A549 (cell line): ENCODE data around the gene KRTAP10-8. TPM values are rescaled to one million over a fixed set of nuclear protein-coding genes. Genes with fewer than 3 reads are reported as not detected.

Source experiments
- ATAC-seq, 2 experiments: fragments of 200-7000 bp in 1 of 2; fragments of >200 bp in 1 of 2; cut with Nextera tagmentation in 1 of 2; cut with Tn5 transposase in 1 of 2; 3 replicates each; pipeline versions ENCODE4 v1.8.0 to v1.9.1; 2018 to 2020; ENCODE audit warnings: mild to moderate bottlenecking in 1 of 2, moderate library complexity in 1 of 2
- CTCF ChIA-PET: fragments of 300-600 bp; sonication (Branson Sonifier 250); formaldehyde crosslinking; extraction: SDS; loops from one replicate; lab custom pipeline; 2021; ENCODE audit warnings: antibody characterized with exemption, inconsistent platforms; lab: Yijun Ruan, JAX
- POLR2A ChIA-PET: fragments of 350-600 bp; formaldehyde crosslinking; extraction: SDS; loops from one replicate; lab custom pipeline; 2021; ENCODE audit warnings: antibody characterized with exemption, inconsistent platforms; lab: Yijun Ruan, JAX
- DNase-seq, 2 experiments: peaks; one replicate each; pipeline versions ENCODE4 v3.0.0 to v3.0.0-alpha.2; 2011 to 2016; ENCODE audit warnings: low read depth in 1 of 2, low spot score in 1 of 2
- FAIRE-seq: peaks from 2 replicates; lab custom pipeline; 2011; peaks lifted over from hg19 to GRCh38; lab: Jason Lieb, UNC
- H3K27ac ChIP-seq, 2 experiments: fragments of >200 bp; sonication (Bioruptor Twin); formaldehyde crosslinking; 3 replicates each; pipeline ENCODE4 v1.5.1; 2016 to 2017
- H3K4me1 ChIP-seq: fragments of >200 bp; sonication (Bioruptor Twin); formaldehyde crosslinking; 3 replicates; pipeline ENCODE4 v1.6.1; 2016
- H3K4me2 ChIP-seq: fragments of >200 bp; sonication (Bioruptor Twin); formaldehyde crosslinking; 3 replicates; pipeline ENCODE4 v1.6.1; 2016
- H3K4me3 ChIP-seq: fragments of >200 bp; sonication (Bioruptor Twin); formaldehyde crosslinking; 3 replicates; pipeline ENCODE4 v1.5.1; 2016
- H3K9me3 ChIP-seq: fragments of >200 bp; sonication (Bioruptor Twin); formaldehyde crosslinking; 3 replicates; pipeline ENCODE4 v1.6.1; 2016
- CTCF ChIP-seq: fragments of >200 bp; sonication (Bioruptor Twin); formaldehyde crosslinking; IDR thresholded peaks from 3 replicates; pipeline ENCODE4 v1.5.1; 2016
- EHMT2 ChIP-seq: fragments of 200-600 bp; sonication (generic); IDR thresholded peaks from 2 replicates; pipeline ENCODE4 v1.6.1; 2016; ENCODE audit warnings: antibody characterized with exemption, low read depth, mild to moderate bottlenecking, moderate library complexity
- GATA3 ChIP-seq: IDR thresholded peaks from 2 replicates; pipeline ENCODE4 v1.6.1; 2012; ENCODE audit warnings: borderline replicate concordance
- HES2 ChIP-seq: fragments of >200 bp; sonication (Bioruptor Twin); formaldehyde crosslinking; IDR thresholded peaks from 2 replicates; pipeline ENCODE4 v1.6.1; 2016
- HMGXB4 ChIP-seq: fragments of 250-450 bp; sonication (Bioruptor Pico); IDR thresholded peaks from 2 replicates; pipeline ENCODE4 v1.5.0; 2021; ENCODE audit warnings: mild to moderate bottlenecking, moderate library complexity, borderline replicate concordance
- JUNB ChIP-seq: fragments of >200 bp; sonication (Bioruptor Twin); formaldehyde crosslinking; IDR thresholded peaks from 2 replicates; pipeline ENCODE4 v1.6.1; 2016
- MAFK ChIP-seq: fragments of 450-650 bp; IDR thresholded peaks from 2 replicates; pipeline ENCODE4 v1.6.1; 2014; ENCODE audit not compliant: partially characterized antibody
- MYC ChIP-seq: IDR thresholded peaks from 2 replicates; pipeline ENCODE4 v1.6.1; 2012; ENCODE audit warnings: mild to moderate bottlenecking, inconsistent platforms, low read length, improper control_type of control experiment, borderline replicate concordance
- RFX5 ChIP-seq: fragments of 450-650 bp; IDR thresholded peaks from 2 replicates; pipeline ENCODE4 v1.7.1; 2014; ENCODE audit warnings: antibody characterized with exemption, mild to moderate bottlenecking, moderate library complexity
- RNF2 ChIP-seq: fragments of 200-600 bp; sonication (generic); IDR thresholded peaks from 2 replicates; pipeline ENCODE4 v1.6.1; 2016; ENCODE audit warnings: low read depth, mild to moderate bottlenecking, antibody characterized with exemption, moderate library complexity, borderline replicate concordance
- TFCP2L1 ChIP-seq: fragments of 250-450 bp; sonication (Bioruptor Pico); IDR thresholded peaks from 2 replicates; pipeline ENCODE4 v1.5.0; 2021; ENCODE audit warnings: mild to moderate bottlenecking
- TP53 ChIP-seq: fragments of 250-450 bp; sonication (Bioruptor Pico); IDR thresholded peaks from 2 replicates; pipeline ENCODE4 v1.5.0; 2021; ENCODE audit warnings: mild to moderate bottlenecking, moderate library complexity
- USF2 ChIP-seq: fragments of 450-650 bp; IDR thresholded peaks from 2 replicates; pipeline ENCODE4 v1.6.1; 2014; ENCODE audit warnings: antibody characterized with exemption
- ZNF302 ChIP-seq: fragments of 250-450 bp; sonication (Bioruptor Pico); IDR thresholded peaks from 2 replicates; pipeline ENCODE4 v1.9.0; 2021; ENCODE audit warnings: inconsistent platforms, mild to moderate bottlenecking, moderate library complexity
- WGBS: methylation state at CpG from one replicate; pipeline ENCODE4 v1.1.6; 2017; ENCODE audit errors: missing lambda C conversion rate; 5-methylcytosine and 5-hydroxymethylcytosine counted together
- polyA plus RNA-seq, 4 experiments: library from polyadenylated mRNA; depleted of rRNA in 3 of 4; stranded (reverse); fragments of >200 nt; fragmentation: RNase III in 1 of 4; extraction: RNeasy Plus Mini Kit Qiagen cat#74134 plus additional on column Dnase treatment in 1 of 4; gene quantifications; 2 replicates in 3 of 4; 3 replicates in 1 of 4; pipeline ENCODE4 v1.2.3, GENCODE V29; 2011 to 2017

The KRTAP10-8 gene
- polyA plus RNA-seq, 2 of the 4 experiments (the other 2 are of a cell fraction): not detected

- FAIRE-seq: no peak
- TF ChIP-seq CTCF: no peak
- TF ChIP-seq JUNB: no peak
- no peak for TF ChIP-seq EHMT2
- no peak for TF ChIP-seq MYC
- TF ChIP-seq GATA3: no peak
- TF ChIP-seq MAFK: no peak
- no peak for TF ChIP-seq HMGXB4
- no peak for TF ChIP-seq RNF2
- CTCF ChIA-PET: no interaction called here
- H3K4me2 ChIP-seq: no peak overlapping the region
- no peak for ATAC-seq
- peaks cover 15% of the 10 kb centered on the region for H3K9me3 ChIP-seq
- no peak overlapping the region for H3K4me3 ChIP-seq
- DNase-seq: no peak
- no peaks in the 10 kb centered on the region for H3K4me1 ChIP-seq
- POLR2A ChIA-PET: no interaction called here
- 65% methylated on average over 15 of the region's 15 CpGs for WGBS
- no peak overlapping the region for H3K27ac ChIP-seq
Measured at GRCh38 chr21:44582055-44582454, 29.8 kb upstream of the KRTAP10-8 start.

- 7% methylated on average over 11 of the region's 11 CpGs for WGBS
- no peak for DNase-seq
- POLR2A ChIA-PET: no interaction called here
- no peak for ATAC-seq
- no peak for FAIRE-seq
- CTCF ChIA-PET: interaction anchor here (1.0 kb wide), 1 partner anchor 159 kb away, joined by 4 read pairs; no protein-coding TSS in a partner anchor
- Histone ChIP-seq H3K4me3 (no peak overlapping the region), H3K4me1 (no peaks in the 10 kb centered on the region), H3K9me3 (peaks cover 12% of the 10 kb centered on the region; the same call in 2 of the 3 replicates), H3K4me2 (no peak overlapping the region), H3K27ac (no peak overlapping the region)
- TF ChIP-seq USF2 (no peak), TFCP2L1 (CRISPR knock-in tag) (no peak), TP53 (CRISPR knock-in tag) (no peak)
Measured at GRCh38 chr21:44583089-44583799, 28.6 kb upstream of the KRTAP10-8 start.

GRCh38 chr21:44583800-44584147, 28.1 kb upstream of the KRTAP10-8 start:
- Histone ChIP-seq H3K9me3 (peaks cover 12% of the 10 kb centered on the region; the same call in 2 of the 3 replicates), H3K27ac (no peak overlapping the region), H3K4me3 (no peak overlapping the region), H3K4me1 (no peaks in the 10 kb centered on the region), H3K4me2 (no peak overlapping the region)
- POLR2A ChIA-PET: no interaction called here
- DNase-seq (no peak), ATAC-seq (peak in 1 of 2 experiments; percentile 54; a peak in 1 of 6 replicates), FAIRE-seq (no peak)
- CTCF ChIA-PET: interaction anchor here (1.0 kb wide), 2 partner anchors 11 to 159 kb away, joined by 3 to 4 read pairs; no protein-coding TSS in a partner anchor
- 15% methylated on average over 6 of the region's 6 CpGs for WGBS
- TF ChIP-seq HES2 (no peak), RFX5 (no peak), ZNF302 (CRISPR knock-in tag) (no peak), TFCP2L1 (CRISPR knock-in tag) (no peak), EHMT2 (no peak), TP53 (CRISPR knock-in tag) (no peak), MYC (no peak)
